GM12891 (cell line): ENCODE measurements around the gene CTXND1.
"Not testable (repeated sequence)": the region's sequence is repeated elsewhere in the genome, so short reads cannot be mapped to it uniquely, and the experiment has no call there.

Experiments used
- DNase-seq: peaks from one replicate; pipeline ENCODE4 v3.0.0; 2011; ENCODE audit warnings: low spot score; ENCODE audit not compliant: insufficient read length
- FAIRE-seq: peaks from 2 replicates; lab custom pipeline; 2011; peaks lifted over from hg19 to GRCh38; lab: Jason Lieb, UNC
- PAX5 ChIP-seq: IDR thresholded peaks from 2 replicates; pipeline ENCODE4 v1.6.1; 2011; ENCODE audit warnings: low read length, moderate library complexity, mild to moderate bottlenecking; ENCODE audit not compliant: insufficient read depth, severe bottlenecking
- POLR2A ChIP-seq: IDR thresholded peaks from 2 replicates; pipeline ENCODE4 v1.6.1; 2011; ENCODE audit warnings: low read depth, low read length, control low read depth
- POLR2AphosphoS5 ChIP-seq: IDR thresholded peaks from 2 replicates; pipeline ENCODE4 v1.6.1; 2011; ENCODE audit warnings: low read depth, low read length, control low read depth
- POU2F2 ChIP-seq: IDR thresholded peaks from 2 replicates; pipeline ENCODE4 v1.6.1; 2011; ENCODE audit warnings: low read depth, mild to moderate bottlenecking, control low read depth, low read length, moderate library complexity
- SPI1 ChIP-seq: IDR thresholded peaks from 2 replicates; pipeline ENCODE4 v1.6.1; 2011; ENCODE audit warnings: low read depth, low read length, control low read depth
- TAF1 ChIP-seq: IDR thresholded peaks from 2 replicates; pipeline ENCODE4 v1.6.1; 2011; ENCODE audit warnings: low read depth, low read length, control low read depth

Gene CTXND1

GRCh38 chr15:80163897-80164296 lies 88.1 kb downstream of the CTXND1 start:
- FAIRE-seq, result no peak
- TF ChIP-seq TAF1 (no peak), POLR2AphosphoS5 (no peak), POU2F2 (no peak), SPI1 (no peak), PAX5 (no peak)
- no peak for DNase-seq

GRCh38 chr15:80163217-80163616 lies 88.8 kb downstream of the CTXND1 start:
- TF ChIP-seq POLR2A (no peak), SPI1 (no peak), POU2F2 (no peak), TAF1 (no peak), POLR2AphosphoS5 (no peak), PAX5 (no peak)
- FAIRE-seq, result no peak
- DNase-seq, result no peak

DNA sequence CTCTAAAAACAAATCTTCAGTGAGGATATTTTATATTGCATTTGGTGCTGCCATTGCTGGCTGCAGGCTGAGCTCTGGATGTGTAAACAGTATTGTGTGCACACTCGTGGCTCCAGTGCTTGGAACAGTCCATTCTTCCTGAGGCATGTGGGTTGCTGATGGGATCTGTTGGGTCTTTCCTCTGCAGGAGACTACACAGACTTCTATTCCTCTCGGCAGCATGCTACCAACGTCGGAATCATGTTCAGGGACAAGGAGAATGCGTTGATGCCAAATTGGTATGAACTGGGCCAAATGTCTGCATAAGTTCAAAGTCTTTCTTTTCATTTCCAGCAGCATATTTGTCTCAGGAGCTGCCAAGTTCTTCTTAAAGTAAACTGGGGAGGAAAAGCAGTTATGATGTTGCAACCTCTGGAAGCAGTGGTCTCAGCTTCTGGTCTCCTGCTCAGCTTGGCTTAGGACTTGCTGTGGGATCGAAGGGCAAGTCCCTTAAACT lies 89.9 kb downstream of the CTXND1 start:
- FAIRE-seq (no peak), DNase-seq (no peak)
- TF ChIP-seq POU2F2 (no peak), SPI1 (no peak), PAX5 (no peak), POLR2AphosphoS5 (no peak), TAF1 (no peak), POLR2A (no peak)

GRCh38 chr15:80161468-80162016 lies 90.5 kb downstream of the CTXND1 start:
- DNase-seq, result no peak
- TF ChIP-seq POLR2A (no peak), TAF1 (no peak), SPI1 (no peak), POU2F2 (no peak)
- FAIRE-seq, result no peak

DNA sequence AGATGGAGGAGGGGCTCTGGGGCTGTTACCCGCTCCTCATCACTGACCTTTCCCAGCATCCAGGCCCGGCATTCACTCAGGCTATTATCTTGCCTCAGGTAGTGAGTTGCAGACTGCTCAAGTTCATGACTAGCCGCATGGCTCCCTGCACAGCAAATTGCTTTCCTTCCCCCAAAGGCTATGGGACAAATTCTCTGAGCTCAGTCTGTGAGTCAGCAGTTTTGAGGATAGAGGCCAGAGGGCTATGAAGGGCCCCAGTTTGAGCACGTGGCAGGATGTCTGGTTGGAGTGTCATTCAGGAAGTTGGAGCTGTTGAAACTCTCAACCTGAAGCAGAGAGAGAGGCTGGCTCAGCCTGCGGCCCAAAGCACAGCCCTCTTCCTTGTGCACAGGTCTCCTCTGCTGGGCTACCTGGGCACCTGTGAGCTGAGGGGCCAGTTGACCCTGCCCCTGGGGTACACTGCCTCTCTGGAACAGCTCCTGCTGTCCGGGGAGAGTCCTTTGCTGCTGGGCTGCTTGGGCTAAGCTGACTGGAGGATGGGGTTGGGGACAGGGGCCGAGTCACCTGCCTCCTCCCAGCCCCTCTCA lies 91.3 kb downstream of the CTXND1 start:
- TF ChIP-seq SPI1, result no peak
- TF ChIP-seq POLR2AphosphoS5, result no peak
- peak; percentile 47 for FAIRE-seq
- DNase-seq, result peak; percentile 44

GRCh38 chr15:80159811-80160569 lies 92.0 kb downstream of the CTXND1 start:
- no peak for DNase-seq
- TF ChIP-seq POLR2AphosphoS5 (no peak), POU2F2 (no peak), TAF1 (no peak), SPI1 (no peak), POLR2A (no peak), PAX5 (no peak)
- peak; percentile 60 for FAIRE-seq

GRCh38 chr15:80159301-80159700 lies 92.7 kb downstream of the CTXND1 start:
- FAIRE-seq (no peak), DNase-seq (no peak)
- TF ChIP-seq POLR2A (no peak), SPI1 (no peak), PAX5 (no peak), POLR2AphosphoS5 (no peak), TAF1 (no peak), POU2F2 (no peak)

DNA sequence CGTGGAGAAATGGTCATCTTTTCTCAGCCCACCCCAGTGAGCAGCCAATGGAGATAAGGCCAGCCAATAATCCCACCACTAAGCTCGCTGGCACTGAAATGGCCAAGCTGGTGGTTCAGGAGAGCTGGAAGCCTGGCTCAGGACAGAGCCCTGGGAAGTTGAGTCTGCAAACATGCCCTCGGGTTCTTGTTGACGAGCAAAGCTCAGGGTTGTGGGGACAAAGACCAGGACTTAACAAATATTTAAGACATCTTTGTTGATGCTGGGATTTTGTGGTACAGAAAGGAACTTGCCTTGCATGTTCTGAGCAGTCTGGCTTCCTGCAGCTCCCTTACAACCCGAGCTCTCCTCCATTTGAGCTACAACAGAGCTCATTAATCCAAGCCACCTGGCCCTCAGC lies 94.8 kb downstream of the CTXND1 start:
- DNase-seq, result no peak
- no peak for FAIRE-seq

GRCh38 chr15:80156176-80156720 lies 95.8 kb downstream of the CTXND1 start:
- FAIRE-seq (no peak), DNase-seq (no peak)
- TF ChIP-seq POLR2A (no peak), POU2F2 (no peak), POLR2AphosphoS5 (no peak), SPI1 (no peak), TAF1 (no peak), PAX5 (no peak)

More for the DNA sequence above, 94.8 kb downstream of the CTXND1 start:
- TF ChIP-seq SPI1, result no peak
- no peak for TF ChIP-seq TAF1
- TF ChIP-seq POLR2AphosphoS5, result no peak
- no peak for TF ChIP-seq PAX5
- no peak for TF ChIP-seq POLR2A
- no peak for TF ChIP-seq POU2F2

DNA sequence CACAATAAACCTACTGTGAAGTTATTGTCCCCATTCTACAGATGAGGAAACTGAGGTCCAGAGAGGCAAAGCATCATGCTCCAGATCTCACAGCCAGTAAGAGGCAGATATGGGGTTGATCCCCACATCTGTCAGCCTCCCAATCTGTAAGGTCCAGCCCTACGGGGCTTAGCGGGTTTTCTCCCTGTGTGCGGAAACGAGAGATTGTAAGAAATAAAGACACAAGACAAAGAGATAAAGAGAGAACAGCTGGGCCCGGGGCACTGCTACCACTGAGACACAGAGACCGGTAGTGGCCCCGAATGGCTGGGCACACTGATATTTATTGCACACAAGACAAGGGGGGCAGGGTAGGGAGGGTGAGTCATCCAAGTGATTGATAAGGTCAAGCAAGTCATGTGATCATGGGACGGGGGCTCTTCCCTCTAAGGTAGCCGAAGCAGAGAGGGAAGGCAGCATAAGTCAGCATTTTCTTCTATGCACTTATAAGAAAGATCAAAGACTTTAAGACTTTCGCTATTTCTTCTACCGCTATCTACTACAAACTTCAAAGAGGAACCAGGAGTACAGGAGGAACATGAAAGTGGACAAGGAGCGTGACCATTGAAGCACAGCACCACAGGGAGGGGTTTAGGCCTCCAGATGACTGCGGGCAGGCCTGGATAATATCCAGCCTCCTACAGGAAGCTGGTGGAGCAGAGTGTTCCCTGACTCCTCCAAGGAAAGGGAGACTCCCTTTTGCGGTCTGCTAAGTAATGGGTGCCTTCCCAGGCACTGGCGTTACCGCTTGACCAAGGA lies 96.4 kb downstream of the CTXND1 start:
- FAIRE-seq, DNase-seq: not testable (repeated sequence)
